GM19463 (cell line): Measurements from ENCODE around the gene TNP2.

Experiments
- ATAC-seq: cut with Tn5 transposase; IDR thresholded peaks from one replicate; pipeline ENCODE4 v1.9.1; 2021; ENCODE audit warnings: mild to moderate bottlenecking, moderate library complexity; ENCODE audit not compliant: unreplicated experiment

Gene TNP2

GRCh38 chr16:11258553-11259492, 10.3 kb downstream of the TNP2 start:
- no peak for ATAC-seq

- ATAC-seq, result no peak
Observed at GRCh38 chr16:11257131-11257938, 11.8 kb downstream of the TNP2 start.

DNA sequence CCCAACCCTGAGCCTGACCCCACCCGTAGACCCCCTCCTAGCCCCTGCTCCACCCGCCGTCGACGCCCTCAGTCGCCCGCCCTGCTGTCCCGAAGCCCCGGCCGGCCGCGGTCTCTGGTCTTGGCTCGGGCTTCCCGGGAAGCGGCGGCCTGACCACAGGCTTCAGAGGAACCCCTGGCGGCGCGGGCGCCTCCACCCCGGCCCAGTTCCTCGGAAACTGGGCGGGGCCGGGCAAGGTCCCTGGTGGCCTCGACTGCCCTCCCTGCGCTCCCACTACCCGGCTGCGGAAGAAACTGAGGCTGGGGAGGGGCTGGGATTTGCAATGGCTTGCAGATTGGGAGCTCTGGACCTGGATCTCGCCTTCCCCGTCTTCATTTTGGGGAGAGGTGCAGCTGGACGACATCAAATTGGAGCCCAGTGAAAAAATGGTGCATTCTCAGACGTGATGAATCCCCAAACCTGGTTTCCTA, 12.4 kb downstream of the TNP2 start:
- ATAC-seq, result no peak

DNA sequence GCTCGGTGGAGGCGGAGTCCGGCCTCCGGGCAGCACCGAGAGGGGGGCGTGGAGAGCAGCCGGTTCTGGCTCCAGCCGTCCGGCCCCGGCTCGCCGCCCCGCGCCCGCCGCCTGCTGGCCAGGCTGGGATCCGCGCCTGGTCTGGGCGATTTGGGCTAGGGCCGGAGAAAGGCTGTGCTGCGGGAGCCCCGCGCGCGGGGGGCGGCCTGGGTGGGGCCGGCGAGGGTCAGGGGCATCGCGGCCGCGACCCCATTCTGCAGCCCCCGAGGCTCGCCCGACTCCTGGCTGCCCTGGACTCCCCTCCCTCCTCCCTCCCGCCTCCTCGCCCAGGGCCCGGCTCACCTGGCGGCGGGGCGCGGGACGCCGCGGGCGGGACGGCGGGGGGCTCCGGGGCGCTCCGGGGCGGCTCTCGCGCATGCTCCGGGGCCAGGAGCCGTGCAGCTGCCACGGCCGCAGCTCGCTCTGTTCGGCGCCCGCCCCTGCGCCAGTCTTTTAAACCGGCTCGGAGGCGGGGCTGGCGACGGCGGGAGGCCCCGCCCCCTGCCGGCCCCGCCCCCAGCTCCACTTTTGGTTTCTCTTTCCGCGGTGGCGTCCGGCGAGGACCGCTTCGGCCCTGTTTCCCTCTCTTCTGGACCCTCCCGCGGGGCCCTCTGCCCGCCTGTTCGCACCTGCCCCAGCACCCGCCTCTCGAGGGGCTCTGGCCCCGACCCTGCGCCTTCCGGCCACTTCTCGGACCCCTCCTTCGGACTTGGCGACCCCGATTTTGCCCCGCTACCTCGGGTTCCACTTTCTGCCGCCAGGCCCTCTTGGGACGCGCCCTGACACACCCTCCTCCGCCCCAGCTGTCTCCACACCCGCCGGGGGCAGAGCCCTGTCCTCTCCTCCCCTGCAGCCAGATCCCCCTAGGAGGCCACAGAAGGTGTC, 13.1 kb downstream of the TNP2 start, which contains the start of gene SOCS1:
Gene SOCS1 (minus strand): TSS at position 468 of the 924 bp plus-strand sequence. CDS start 726 bp downstream, outside the sequence.
- peak; percentile 52 for ATAC-seq

- no peak for ATAC-seq
Observed at GRCh38 chr16:11254913-11255736, 14.0 kb downstream of the TNP2 start.

DNA sequence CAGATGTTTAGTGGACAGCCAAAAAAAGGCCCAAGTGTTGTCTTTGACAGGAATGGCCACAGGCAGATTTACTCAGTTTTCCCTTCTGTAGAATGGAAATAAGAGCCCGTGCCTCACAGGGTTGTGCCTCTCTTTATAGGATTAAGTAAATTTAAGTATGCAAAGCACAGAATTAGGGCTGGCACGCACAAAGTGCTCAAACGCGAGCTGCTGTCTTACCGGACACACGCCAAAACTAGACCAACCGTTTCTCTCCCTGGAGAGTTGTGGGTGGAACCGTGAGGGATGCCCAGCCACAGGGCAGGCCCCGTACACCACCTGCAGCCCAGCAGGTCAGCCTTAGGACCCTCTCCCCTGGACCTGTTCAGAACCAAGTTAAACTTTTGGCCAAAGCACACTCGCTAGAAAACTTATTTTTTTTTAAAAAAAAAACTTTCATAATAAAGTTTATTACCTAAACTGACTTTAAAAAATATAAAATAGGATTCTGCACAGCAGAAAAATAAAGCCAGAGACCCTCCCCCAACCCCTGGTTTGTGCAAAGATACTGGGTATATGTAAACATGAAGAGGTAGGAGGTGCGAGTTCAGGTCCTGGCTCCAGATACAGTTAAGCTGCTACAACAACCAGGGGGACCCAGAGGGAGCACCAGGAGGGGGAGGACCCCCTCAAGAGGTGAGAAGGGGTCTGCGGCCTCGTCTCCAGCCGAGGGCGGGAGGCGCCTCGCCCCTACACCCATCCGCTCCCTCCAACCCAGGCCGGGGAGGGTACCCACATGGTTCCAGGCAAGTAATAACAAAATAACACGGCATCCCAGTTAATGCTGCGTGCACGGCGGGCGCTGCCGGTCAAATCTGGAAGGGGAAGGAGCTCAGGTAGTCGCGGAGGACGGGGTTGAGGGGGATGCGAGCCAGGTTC, 14.9 kb downstream of the TNP2 start:
- ATAC-seq, result no peak

GRCh38 chr16:11253009-11253994, 15.8 kb downstream of the TNP2 start:
- ATAC-seq, result no peak

- no peak for ATAC-seq
Observed at GRCh38 chr16:11252482-11252931, 16.6 kb downstream of the TNP2 start.

GRCh38 chr16:11251525-11252481, 17.3 kb downstream of the TNP2 start:
- ATAC-seq, result no peak

GRCh38 chr16:11250786-11251524, 18.2 kb downstream of the TNP2 start:
- no peak for ATAC-seq

DNA sequence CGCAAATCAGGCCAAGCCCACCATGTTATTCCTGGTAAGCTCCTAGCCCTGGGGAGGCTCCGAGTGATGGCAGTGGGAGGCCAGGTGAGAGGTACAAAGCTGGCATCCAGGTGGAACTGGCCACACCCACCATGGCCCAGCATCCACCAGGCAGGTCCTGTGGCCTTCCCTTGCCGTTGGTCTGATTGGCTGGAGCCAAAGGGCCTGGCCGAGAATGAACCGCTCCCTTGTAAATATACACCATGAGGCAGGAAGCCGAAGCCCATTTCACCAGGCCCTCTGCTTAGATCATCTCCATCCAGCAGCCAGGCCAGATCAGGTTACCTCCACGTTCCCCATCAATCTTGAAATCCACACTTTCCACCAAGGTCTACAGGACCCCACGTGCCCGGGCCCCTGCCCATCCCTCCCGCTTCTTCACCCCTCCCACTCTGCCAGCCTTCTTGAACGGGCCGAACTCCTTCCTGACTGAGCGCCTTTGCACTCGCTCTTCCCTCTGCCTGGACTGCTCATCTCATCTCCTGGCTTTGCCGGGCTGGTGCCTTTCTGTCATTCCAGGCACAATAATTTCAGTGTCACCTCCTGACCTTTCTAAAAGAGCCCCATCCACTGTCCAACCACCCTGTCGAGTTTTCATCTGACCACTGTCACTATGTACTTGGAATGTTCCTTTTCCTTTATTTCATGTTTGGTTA, 18.9 kb downstream of the TNP2 start:
- no peak for ATAC-seq

DNA sequence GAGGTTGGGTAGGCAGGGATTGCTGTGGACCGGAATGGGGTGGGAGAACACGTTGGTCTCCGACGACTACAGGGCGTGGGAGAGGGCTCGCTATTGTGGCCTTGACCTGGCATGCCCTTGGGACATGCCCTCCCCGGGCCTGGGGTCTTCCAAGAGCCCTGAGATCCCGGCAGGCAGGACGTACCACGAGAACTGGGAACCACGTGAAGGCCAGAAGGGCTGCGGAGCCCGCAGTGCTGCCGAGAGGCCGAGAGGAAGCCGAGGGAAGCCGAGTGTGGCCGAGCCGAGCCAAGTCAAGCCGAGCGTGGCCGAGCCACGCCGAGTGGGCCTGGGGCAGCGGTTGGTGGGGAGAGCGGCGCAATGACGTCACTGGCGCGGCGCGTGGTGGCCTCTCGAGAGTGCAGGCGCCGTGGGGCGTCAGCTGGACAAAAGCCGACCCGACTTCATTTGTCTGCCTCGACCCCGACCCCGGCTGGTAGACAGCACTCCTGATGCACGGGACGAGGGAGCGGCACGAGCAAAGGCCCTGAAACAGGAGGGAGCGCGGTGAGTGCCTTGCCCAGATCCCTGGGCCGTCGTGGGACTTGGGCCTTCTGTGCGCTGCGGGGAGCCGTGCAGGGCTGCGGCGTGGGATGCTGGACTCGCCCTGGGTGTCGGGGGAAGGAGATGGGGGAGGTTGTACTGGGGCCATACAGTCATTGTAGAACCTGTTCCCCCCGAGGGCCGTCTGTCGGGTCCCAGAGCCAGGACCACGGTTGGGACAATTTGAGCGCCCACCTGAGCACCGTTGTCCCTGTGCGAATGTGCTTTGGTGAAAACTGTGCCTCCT, 19.7 kb downstream of the TNP2 start:
- ATAC-seq, result no peak

DNA sequence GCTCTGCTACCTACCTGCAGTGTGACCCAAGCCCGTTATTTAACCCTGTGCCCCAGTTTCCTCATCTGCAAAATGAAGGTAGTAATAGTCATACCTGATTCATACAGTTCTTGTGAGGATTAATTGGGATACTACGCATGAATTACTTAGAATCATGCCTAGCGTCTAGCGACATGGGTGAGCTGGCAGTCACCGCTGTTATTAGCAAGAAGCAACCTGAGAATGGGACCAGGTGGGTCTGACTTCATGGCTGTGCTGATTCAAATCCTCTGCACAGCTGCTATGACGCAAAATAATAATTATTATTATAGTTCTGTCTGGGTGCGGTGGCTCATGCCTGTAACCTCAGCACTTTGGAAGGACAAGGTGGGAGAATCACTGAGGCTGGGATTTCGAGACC, 21.0 kb downstream of the TNP2 start:
- ATAC-seq, result no peak

GRCh38 chr16:11245988-11246387, 23.1 kb downstream of the TNP2 start:
- no peak for ATAC-seq
